Panc1 (cell line): ENCODE measurements around the gene ITGB5. TPM values are rescaled to one million over a fixed set of nuclear protein-coding genes. Genes with fewer than 3 reads are reported as not detected.

ENCODE experiments used
- ATAC-seq: fragments of 200-7000 bp; cut with Tn5 transposase; 2 replicates; pipeline ENCODE4 v1.9.1; 2020; ENCODE audit warnings: mild to moderate bottlenecking, moderate library complexity
- BruUV-seq: library from RNA; stranded (reverse); fragments of 400-500 nt; replicated peaks from 2 replicates; lab custom pipeline; 2021; lab: Mats Ljungman, UMichigan
- CTCF ChIA-PET: fragments of 300-600 bp; sonication (Branson Sonifier 250); formaldehyde crosslinking; loops from one replicate; lab custom pipeline; 2022; ENCODE audit warnings: antibody characterized with exemption; lab: Charles Lee
- POLR2A ChIA-PET: fragments of 300-600 bp; sonication (Branson Sonifier 250); formaldehyde crosslinking; loops from one replicate; lab custom pipeline; 2022; ENCODE audit warnings: antibody characterized with exemption; lab: Charles Lee
- DNase-seq: peaks from one replicate; pipeline ENCODE4 v3.0.0-alpha.2; 2010; ENCODE audit warnings: low read depth, low spot score
- H3K27ac ChIP-seq: 2 replicates; pipeline ENCODE4 v1.5.1; 2011; ENCODE audit warnings: mild to moderate bottlenecking, low read length, inconsistent platforms
- H3K27me3 ChIP-seq: fragments of 200-500 bp; sonication (Bioruptor generic); 2 replicates; pipeline ENCODE4 v1.6.0; 2014; ENCODE audit warnings: low read length, inconsistent platforms; ENCODE audit not compliant: control insufficient read depth, insufficient read depth
- H3K36me3 ChIP-seq: fragments of 200-500 bp; sonication (Bioruptor generic); 2 replicates; pipeline ENCODE4 v1.5.1; 2014; ENCODE audit warnings: inconsistent platforms, mild to moderate bottlenecking, low read length, moderate library complexity; ENCODE audit not compliant: control insufficient read depth, insufficient read depth
- H3K4me1 ChIP-seq: 2 replicates; pipeline ENCODE4 v1.5.1; 2011; ENCODE audit warnings: inconsistent platforms, mild to moderate bottlenecking, low read length, moderate library complexity; ENCODE audit not compliant: control insufficient read depth, insufficient read depth
- H3K4me3 ChIP-seq, 2 experiments: 2 replicates each; pipeline ENCODE4 v1.5.1; 2011 to 2012; ENCODE audit warnings: low read depth in 2 of 2, low read length in 2 of 2, mild to moderate bottlenecking in 2 of 2, inconsistent platforms in 1 of 2, moderate library complexity in 1 of 2
- H3K9me3 ChIP-seq: fragments of 200-500 bp; sonication (Bioruptor generic); 2 replicates; pipeline ENCODE4 v1.5.1; 2014; ENCODE audit warnings: low read depth, mild to moderate bottlenecking, inconsistent platforms, low read length, moderate library complexity; ENCODE audit not compliant: control insufficient read depth, insufficient read depth
- CTCF ChIP-seq: fragments of 450-650 bp; IDR thresholded peaks from 2 replicates; pipeline ENCODE4 v1.5.1; 2017; ENCODE audit warnings: mild to moderate bottlenecking
- POLR2AphosphoS5 ChIP-seq: IDR thresholded peaks from 2 replicates; pipeline ENCODE4 v1.6.1; 2012; ENCODE audit warnings: mild to moderate bottlenecking, low read depth, low read length, moderate library complexity
- REST ChIP-seq, 2 experiments: IDR thresholded peaks; 2 replicates each; pipeline ENCODE4 v1.6.1; 2011 to 2012; ENCODE audit warnings: low read depth in 2 of 2, control low read depth in 1 of 2, low read length in 1 of 2, mild to moderate bottlenecking in 1 of 2, moderate library complexity in 1 of 2; ENCODE audit not compliant: insufficient read depth in 1 of 2
- SIN3A ChIP-seq: IDR thresholded peaks from 2 replicates; pipeline ENCODE4 v1.6.1; 2012; ENCODE audit warnings: low read depth, mild to moderate bottlenecking, low read length, moderate library complexity, borderline replicate concordance; ENCODE audit not compliant: insufficient read depth
- TCF7L2 ChIP-seq: IDR thresholded peaks from 2 replicates; pipeline ENCODE4 v1.6.1; 2011; ENCODE audit warnings: mild to moderate bottlenecking, low read depth, low read length, inconsistent platforms
- in situ Hi-C: cut with HindIII; loops from 2 replicates; pipeline ENCODE4 v1.10.0; 2016; ENCODE audit warnings: low sequenced_read_pairs, low pct_unique_long_range_greater_than_20kb
- intact Hi-C: fragments of 100-400 bp; cut with micrococcal nuclease; formaldehyde crosslinking; loops from one replicate; pipeline ENCODE4 v1.10.0; 2022; ENCODE audit not compliant: unreplicated experiment
- total RNA-seq: library from RNA; stranded (reverse); gene quantifications from one replicate; pipeline ENCODE4 v1.2.1, GENCODE V29; 2021; ENCODE audit not compliant: unreplicated experiment

Gene ITGB5
- total RNA-seq, 1 experiment from 2014 or later: 446 TPM

GRCh38 chr3:124780761-124781475 is 106.2 kb downstream of the ITGB5 start:
- no peaks in the 10 kb centered on the region for H3K9me3 ChIP-seq
- in situ Hi-C loops: no loop called here

GRCh38 chr3:124780356-124780755 is 106.8 kb downstream of the ITGB5 start:
- intact Hi-C loops (no loop called here), in situ Hi-C loops (no loop called here)
- ChIA-PET POLR2A (no interaction called here), CTCF (interaction anchor here (0.8 to 1.0 kb wide), 2 partner anchors 20 to 370 kb away, joined by 5 to 8 read pairs; no protein-coding TSS in a partner anchor)
- BruUV-seq: no TSS peak
- H3K4me3 ChIP-seq: no peak overlapping the region
- H3K27me3 ChIP-seq: no peaks in the 10 kb centered on the region
- peaks cover 22% of the 10 kb centered on the region for H3K4me1 ChIP-seq
- no peak overlapping the region; the same call in 1 of the 2 replicates for H3K27ac ChIP-seq
- ATAC-seq (peak; percentile 29), DNase-seq (no peak)
- TF ChIP-seq POLR2AphosphoS5 (no peak), SIN3A (no peak), CTCF (no peak)
- no peaks in the 10 kb centered on the region for H3K36me3 ChIP-seq
- H3K9me3 ChIP-seq: no peaks in the 10 kb centered on the region

More at GRCh38 chr3:124780761-124781475, 106.2 kb downstream of the ITGB5 start:
- Histone ChIP-seq H3K4me1 (peaks cover 22% of the 10 kb centered on the region), H3K27me3 (no peaks in the 10 kb centered on the region), H3K36me3 (no peaks in the 10 kb centered on the region), H3K27ac (peak overlapping the region; percentile 5), H3K4me3 (no peak overlapping the region)
- ATAC-seq (0 out of 2 replicates have a peak, but pooled peaks have one; percentile 8), DNase-seq (no peak)
- TF ChIP-seq POLR2AphosphoS5: no peak
- TF ChIP-seq SIN3A: no peak
- TF ChIP-seq REST (IDR thresholded peaks at IDR 0.05; ENCODE audit: insufficient read depth in 1 of 2, low read depth in 2 of 2, low read length in 1 of 2): no peak
- TF ChIP-seq CTCF: no peak
- TF ChIP-seq TCF7L2: no peak
- CTCF ChIA-PET: interaction anchor here (0.8 kb wide), 1 partner anchor 369 kb away, joined by 8 read pairs; no protein-coding TSS in a partner anchor
- no TSS peak for BruUV-seq
- intact Hi-C loops: no loop called here
- POLR2A ChIA-PET: no interaction called here
